NOMO-1 (cell line): Measurements from ENCODE around the gene SEPTIN5.
"Not testable (repeated sequence)": the region's sequence is repeated elsewhere in the genome, so short reads cannot be mapped to it uniquely, and the experiment has no call there.

Source experiments
- DNase-seq, 2 experiments: peaks; one replicate each; lab custom pipeline; 2025; ENCODE audit not compliant: unreplicated experiment in 2 of 2; lab: John Stamatoyannopoulos, UW

SEPTIN5 gene

GRCh38 chr22:19680287-19680881 is 33.9 kb upstream of the SEPTIN5 start:
- no peak for DNase-seq

GRCh38 chr22:19680911-19681862 is 33.1 kb upstream of the SEPTIN5 start:
- DNase-seq, result no peak

GRCh38 chr22:19681863-19682245 is 32.4 kb upstream of the SEPTIN5 start:
- no peak for DNase-seq

GRCh38 chr22:19686946-19687345 is 27.4 kb upstream of the SEPTIN5 start:
- DNase-seq, result no peak

GRCh38 chr22:19687561-19688300 is 26.6 kb upstream of the SEPTIN5 start:
- DNase-seq, result peak; percentile 85 to 92

- no peak for DNase-seq
Observed at GRCh38 chr22:19688301-19689290, 25.7 kb upstream of the SEPTIN5 start.

GRCh38 chr22:19689408-19689807 is 24.9 kb upstream of the SEPTIN5 start:
- no peak for DNase-seq

GRCh38 chr22:19691007-19691720 is 23.1 kb upstream of the SEPTIN5 start:
- no peak for DNase-seq

- DNase-seq, result no peak
Observed at GRCh38 chr22:19691721-19692341, 22.5 kb upstream of the SEPTIN5 start.

GRCh38 chr22:19693581-19693980 is 20.7 kb upstream of the SEPTIN5 start:
- DNase-seq, result no peak

- DNase-seq, result no peak
Observed at GRCh38 chr22:19693981-19694670, 20.2 kb upstream of the SEPTIN5 start.

- DNase-seq, result no peak
Observed at GRCh38 chr22:19694696-19695095, 19.6 kb upstream of the SEPTIN5 start.

- no peak for DNase-seq
Observed at GRCh38 chr22:19696504-19697276, 17.6 kb upstream of the SEPTIN5 start.

- DNase-seq, result not testable (repeated sequence)
Observed at GRCh38 chr22:19697871-19698270, 16.4 kb upstream of the SEPTIN5 start.

- no peak for DNase-seq
Observed at GRCh38 chr22:19700790-19701419, 13.4 kb upstream of the SEPTIN5 start.

GRCh38 chr22:19701420-19702145 is 12.7 kb upstream of the SEPTIN5 start:
- DNase-seq, result no peak

GRCh38 chr22:19703869-19704268 is 10.4 kb upstream of the SEPTIN5 start:
- no peak for DNase-seq
